GM18861 (cell line): Measurements from ENCODE around the gene DMXL2.
"Not testable (repeated sequence)": the region's sequence is repeated elsewhere in the genome, so short reads cannot be mapped to it uniquely, and the experiment has no call there.

Experiments used
- ATAC-seq: cut with Tn5 transposase; IDR thresholded peaks from one replicate; pipeline ENCODE4 v1.9.1; 2021; ENCODE audit not compliant: unreplicated experiment

DMXL2 gene

GRCh38 chr15:51579012-51579411, 43.6 kb downstream of the DMXL2 start:
- no peak for ATAC-seq

- no peak for ATAC-seq
These were observed 44.8 kb downstream of the DMXL2 start for GRCh38 chr15:51577636-51578304.

- no peak for ATAC-seq
These were observed 45.6 kb downstream of the DMXL2 start for GRCh38 chr15:51576911-51577500.

GRCh38 chr15:51576286-51576850, 46.2 kb downstream of the DMXL2 start:
- no peak for ATAC-seq

GRCh38 chr15:51575775-51576174, 46.8 kb downstream of the DMXL2 start:
- ATAC-seq = no peak

GRCh38 chr15:51573352-51573751, 49.2 kb downstream of the DMXL2 start:
- not testable (repeated sequence) for ATAC-seq

GRCh38 chr15:51568939-51569784, 53.4 kb downstream of the DMXL2 start:
- ATAC-seq = not testable (repeated sequence)

GRCh38 chr15:51561271-51561670, 61.3 kb downstream of the DMXL2 start:
- no peak for ATAC-seq

- ATAC-seq = no peak
These were observed 63.7 kb downstream of the DMXL2 start for GRCh38 chr15:51558876-51559275.

GRCh38 chr15:51558411-51558810, 64.2 kb downstream of the DMXL2 start:
- ATAC-seq = no peak

GRCh38 chr15:51550841-51551240, 71.7 kb downstream of the DMXL2 start:
- no peak for ATAC-seq

- ATAC-seq = no peak
These were observed 74.9 kb downstream of the DMXL2 start for GRCh38 chr15:51547656-51548055.

GRCh38 chr15:51536965-51537574, 85.5 kb downstream of the DMXL2 start:
- ATAC-seq = no peak

- no peak for ATAC-seq
These were observed 88.7 kb downstream of the DMXL2 start for GRCh38 chr15:51533672-51534398.

GRCh38 chr15:51526955-51527354, 95.6 kb downstream of the DMXL2 start:
- no peak for ATAC-seq

- ATAC-seq = no peak
These were observed 98.2 kb downstream of the DMXL2 start for GRCh38 chr15:51524376-51524775.

GRCh38 chr15:51516291-51516690, 106.3 kb downstream of the DMXL2 start:
- ATAC-seq = no peak

- no peak for ATAC-seq
These were observed 117.3 kb downstream of the DMXL2 start for GRCh38 chr15:51505251-51505650.

- ATAC-seq = no peak
These were observed 119.6 kb downstream of the DMXL2 start for GRCh38 chr15:51503003-51503402.

- ATAC-seq = no peak
These were observed 123.1 kb downstream of the DMXL2 start for GRCh38 chr15:51499379-51499976.
